Uterus (tissue), 2 donors: ENCODE results near the gene CXXC4.

Experiments
- CTCF ChIP-seq, 4 experiments: fragments of 200-600 bp in 2 of 4; fragments of 450-650 bp in 2 of 4; sonication (generic) in 2 of 4; IDR thresholded peaks; one replicate each; pipeline ENCODE4 v1.5.1; 2016 to 2019; ENCODE audit warnings: antibody characterized with exemption in 4 of 4, mild to moderate bottlenecking in 2 of 4, moderate library complexity in 1 of 4
- POLR2A ChIP-seq, 2 donors: fragments of 450-650 bp; IDR thresholded peaks; one replicate each; pipeline ENCODE4 v1.6.1; 2016; ENCODE audit warnings: antibody characterized with exemption in 2 of 2, mild to moderate bottlenecking in 1 of 2, moderate library complexity in 1 of 2

DNA sequence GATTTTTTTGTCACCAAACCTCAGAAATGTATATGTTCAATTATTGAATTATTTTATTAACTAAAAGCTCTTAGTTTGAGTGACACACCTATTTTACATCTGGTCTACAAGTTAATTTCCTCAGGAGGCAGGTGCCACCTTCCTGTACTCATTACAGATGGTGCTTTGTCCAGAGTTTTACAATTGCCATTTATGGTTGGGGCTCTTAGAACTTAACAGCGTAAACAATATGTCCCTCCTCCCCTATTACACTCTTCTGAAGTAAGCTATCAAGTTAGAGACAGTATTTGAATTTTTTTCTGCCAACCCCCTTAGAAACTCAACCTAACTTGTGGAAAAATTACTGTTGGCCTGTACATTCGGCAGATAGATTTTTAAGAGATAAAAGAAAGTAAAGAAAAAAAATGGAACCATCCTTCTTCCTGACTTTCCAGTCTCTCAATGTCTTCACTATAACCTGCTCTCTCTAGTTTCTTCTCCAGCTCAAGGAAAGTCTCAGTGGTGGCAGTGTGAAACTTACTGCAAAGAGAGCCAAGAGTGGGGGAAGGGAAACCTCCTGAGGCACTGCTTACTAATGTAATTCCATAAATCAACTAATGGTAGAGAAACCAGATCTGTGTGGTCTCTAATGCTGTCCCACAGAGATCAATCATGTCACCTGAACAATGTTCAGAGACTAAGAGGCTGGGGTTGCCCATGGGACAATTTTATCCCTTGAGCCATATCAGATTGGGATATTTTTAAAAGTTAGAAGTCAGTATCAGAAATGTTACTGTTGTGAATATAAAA, 7.8 kb downstream of the CXXC4 start:
- TF ChIP-seq POLR2A (IDR thresholded peaks at IDR 0.05) (no peak), CTCF (IDR thresholded peaks at IDR 0.05) (no peak)
